ENCODE results near the gene MRPL42. TPM values are rescaled to one million over a fixed set of nuclear protein-coding genes. Genes with fewer than 3 reads are reported as not detected.
A peak's percentile ranks its signal among the peaks of the same experiment; 100 is the strongest.

The MRPL42 gene
- total and polyA plus RNA-seq, 2 experiments from 2014 or later: 195 to 269 TPM

DNA sequence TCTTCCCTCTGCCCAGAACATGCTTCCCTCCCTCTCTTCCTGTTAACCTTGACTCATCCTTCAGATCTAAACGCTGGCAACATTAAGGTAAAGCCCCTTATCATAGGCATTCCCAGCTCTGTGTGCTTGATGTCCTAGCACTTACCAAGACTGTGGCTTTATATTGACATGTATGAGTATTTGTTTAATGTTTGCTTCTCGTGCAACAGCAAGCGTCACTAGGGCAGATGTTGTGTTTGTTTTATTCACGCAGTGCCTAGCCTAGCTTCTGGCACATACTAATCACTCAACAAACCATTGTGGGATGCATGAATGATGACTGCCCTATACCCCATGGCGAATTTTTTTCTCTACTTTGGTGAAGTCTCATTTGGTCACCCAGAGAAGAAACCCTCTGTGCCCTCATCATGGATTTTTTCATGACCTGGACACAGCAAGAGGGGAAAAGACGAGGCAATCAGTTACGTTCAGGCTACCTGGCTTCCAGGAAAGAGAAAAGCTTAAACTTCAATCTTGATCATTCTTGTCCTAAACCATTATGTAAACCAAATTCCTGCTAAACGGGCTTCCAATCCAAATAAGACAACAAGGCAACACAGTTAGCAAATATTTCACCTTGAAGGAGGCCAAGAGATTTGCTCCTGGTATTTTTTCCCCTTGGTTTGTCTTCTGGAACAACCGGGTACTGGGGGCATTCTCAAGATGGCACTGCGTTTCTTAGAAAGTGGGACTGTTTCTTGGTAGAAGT, 57.2 kb downstream of the MRPL42 start:
- Histone ChIP-seq H3K27me3 (ENCODE audit: insufficient read depth) (no peaks in the 10 kb centered on the region), H3F3A (replicated peaks; ENCODE audit: low read depth) (no peaks in the 10 kb centered on the region), H2AFZ (peak overlapping the region; percentile 66), H3K9me2 (ENCODE audit: insufficient read depth) (no peaks in the 10 kb centered on the region), H3K4me2 (no peak overlapping the region), H3K4me3 (no peak overlapping the region), H4K20me1 (replicated peaks; ENCODE audit: insufficient read depth) (no peaks in the 10 kb centered on the region), H3K36me3 (ENCODE audit: insufficient read depth) (no peaks in the 10 kb centered on the region), H3K79me2 (replicated peaks; ENCODE audit: insufficient read depth) (no peaks in the 10 kb centered on the region), H3K27ac (ENCODE audit: low read depth) (no peak overlapping the region), H3K4me1 (ENCODE audit: insufficient read depth) (peaks cover 4% of the 10 kb centered on the region; the same call in 1 of the 2 replicates)
- ATAC-seq (no peak), DNase-seq (ENCODE audit: low spot score) (no peak)
- no peak overlapping the region for H3K4me3 Mint-ChIP-seq
- no peak for TF ChIP-seq NANOG (IDR thresholded peaks at IDR 0.05; ENCODE audit: borderline replicate concordance)
- TF ChIP-seq STAT1 (IDR thresholded peaks at IDR 0.05; ENCODE audit: unreplicated experiment): no peak
- no peak for TF ChIP-seq EZH2phosphoT487 (IDR thresholded peaks at IDR 0.05; ENCODE audit: unreplicated experiment)
- TF ChIP-seq, protein P1, sequence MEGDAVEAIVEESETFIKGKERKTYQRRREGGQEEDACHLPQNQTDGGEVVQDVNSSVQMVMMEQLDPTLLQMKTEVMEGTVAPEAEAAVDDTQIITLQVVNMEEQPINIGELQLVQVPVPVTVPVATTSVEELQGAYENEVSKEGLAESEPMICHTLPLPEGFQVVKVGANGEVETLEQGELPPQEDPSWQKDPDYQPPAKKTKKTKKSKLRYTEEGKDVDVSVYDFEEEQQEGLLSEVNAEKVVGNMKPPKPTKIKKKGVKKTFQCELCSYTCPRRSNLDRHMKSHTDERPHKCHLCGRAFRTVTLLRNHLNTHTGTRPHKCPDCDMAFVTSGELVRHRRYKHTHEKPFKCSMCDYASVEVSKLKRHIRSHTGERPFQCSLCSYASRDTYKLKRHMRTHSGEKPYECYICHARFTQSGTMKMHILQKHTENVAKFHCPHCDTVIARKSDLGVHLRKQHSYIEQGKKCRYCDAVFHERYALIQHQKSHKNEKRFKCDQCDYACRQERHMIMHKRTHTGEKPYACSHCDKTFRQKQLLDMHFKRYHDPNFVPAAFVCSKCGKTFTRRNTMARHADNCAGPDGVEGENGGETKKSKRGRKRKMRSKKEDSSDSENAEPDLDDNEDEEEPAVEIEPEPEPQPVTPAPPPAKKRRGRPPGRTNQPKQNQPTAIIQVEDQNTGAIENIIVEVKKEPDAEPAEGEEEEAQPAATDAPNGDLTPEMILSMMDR (conservative IDR thresholded peaks at IDR 0.05; ENCODE audit: low read depth in 2 of 2): no peak
- no peak for TF ChIP-seq ZNF331 (CRISPR knock-in tag; IDR thresholded peaks at IDR 0.05; ENCODE audit: low read depth)
- TF ChIP-seq, protein P2, sequence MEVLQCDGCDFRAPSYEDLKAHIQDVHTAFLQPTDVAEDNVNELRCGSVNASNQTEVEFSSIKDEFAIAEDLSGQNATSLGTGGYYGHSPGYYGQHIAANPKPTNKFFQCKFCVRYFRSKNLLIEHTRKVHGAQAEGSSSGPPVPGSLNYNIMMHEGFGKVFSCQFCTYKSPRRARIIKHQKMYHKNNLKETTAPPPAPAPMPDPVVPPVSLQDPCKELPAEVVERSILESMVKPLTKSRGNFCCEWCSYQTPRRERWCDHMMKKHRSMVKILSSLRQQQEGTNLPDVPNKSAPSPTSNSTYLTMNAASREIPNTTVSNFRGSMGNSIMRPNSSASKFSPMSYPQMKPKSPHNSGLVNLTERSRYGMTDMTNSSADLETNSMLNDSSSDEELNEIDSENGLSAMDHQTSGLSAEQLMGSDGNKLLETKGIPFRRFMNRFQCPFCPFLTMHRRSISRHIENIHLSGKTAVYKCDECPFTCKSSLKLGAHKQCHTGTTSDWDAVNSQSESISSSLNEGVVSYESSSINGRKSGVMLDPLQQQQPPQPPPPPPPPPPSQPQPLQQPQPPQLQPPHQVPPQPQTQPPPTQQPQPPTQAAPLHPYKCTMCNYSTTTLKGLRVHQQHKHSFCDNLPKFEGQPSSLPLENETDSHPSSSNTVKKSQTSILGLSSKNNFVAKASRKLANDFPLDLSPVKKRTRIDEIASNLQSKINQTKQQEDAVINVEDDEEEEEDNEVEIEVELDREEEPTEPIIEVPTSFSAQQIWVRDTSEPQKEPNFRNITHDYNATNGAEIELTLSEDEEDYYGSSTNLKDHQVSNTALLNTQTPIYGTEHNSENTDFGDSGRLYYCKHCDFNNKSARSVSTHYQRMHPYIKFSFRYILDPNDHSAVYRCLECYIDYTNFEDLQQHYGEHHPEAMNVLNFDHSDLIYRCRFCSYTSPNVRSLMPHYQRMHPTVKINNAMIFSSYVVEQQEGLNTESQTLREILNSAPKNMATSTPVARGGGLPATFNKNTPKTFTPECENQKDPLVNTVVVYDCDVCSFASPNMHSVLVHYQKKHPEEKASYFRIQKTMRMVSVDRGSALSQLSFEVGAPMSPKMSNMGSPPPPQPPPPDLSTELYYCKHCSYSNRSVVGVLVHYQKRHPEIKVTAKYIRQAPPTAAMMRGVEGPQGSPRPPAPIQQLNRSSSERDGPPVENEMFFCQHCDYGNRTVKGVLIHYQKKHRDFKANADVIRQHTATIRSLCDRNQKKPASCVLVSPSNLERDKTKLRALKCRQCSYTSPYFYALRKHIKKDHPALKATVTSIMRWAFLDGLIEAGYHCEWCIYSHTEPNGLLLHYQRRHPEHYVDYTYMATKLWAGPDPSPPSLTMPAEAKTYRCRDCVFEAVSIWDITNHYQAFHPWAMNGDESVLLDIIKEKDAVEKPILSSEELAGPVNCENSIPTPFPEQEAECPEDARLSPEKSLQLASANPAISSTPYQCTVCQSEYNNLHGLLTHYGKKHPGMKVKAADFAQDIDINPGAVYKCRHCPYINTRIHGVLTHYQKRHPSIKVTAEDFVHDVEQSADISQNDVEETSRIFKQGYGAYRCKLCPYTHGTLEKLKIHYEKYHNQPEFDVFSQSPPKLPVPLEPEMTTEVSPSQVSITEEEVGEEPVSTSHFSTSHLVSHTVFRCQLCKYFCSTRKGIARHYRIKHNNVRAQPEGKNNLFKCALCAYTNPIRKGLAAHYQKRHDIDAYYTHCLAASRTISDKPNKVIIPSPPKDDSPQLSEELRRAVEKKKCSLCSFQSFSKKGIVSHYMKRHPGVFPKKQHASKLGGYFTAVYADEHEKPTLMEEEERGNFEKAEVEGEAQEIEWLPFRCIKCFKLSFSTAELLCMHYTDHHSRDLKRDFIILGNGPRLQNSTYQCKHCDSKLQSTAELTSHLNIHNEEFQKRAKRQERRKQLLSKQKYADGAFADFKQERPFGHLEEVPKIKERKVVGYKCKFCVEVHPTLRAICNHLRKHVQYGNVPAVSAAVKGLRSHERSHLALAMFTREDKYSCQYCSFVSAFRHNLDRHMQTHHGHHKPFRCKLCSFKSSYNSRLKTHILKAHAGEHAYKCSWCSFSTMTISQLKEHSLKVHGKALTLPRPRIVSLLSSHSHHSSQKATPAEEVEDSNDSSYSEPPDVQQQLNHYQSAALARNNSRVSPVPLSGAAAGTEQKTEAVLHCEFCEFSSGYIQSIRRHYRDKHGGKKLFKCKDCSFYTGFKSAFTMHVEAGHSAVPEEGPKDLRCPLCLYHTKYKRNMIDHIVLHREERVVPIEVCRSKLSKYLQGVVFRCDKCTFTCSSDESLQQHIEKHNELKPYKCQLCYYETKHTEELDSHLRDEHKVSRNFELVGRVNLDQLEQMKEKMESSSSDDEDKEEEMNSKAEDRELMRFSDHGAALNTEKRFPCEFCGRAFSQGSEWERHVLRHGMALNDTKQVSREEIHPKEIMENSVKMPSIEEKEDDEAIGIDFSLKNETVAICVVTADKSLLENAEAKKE (CRISPR knock-in tag; IDR thresholded peaks at IDR 0.05): no peak
- TF ChIP-seq, protein P3, sequence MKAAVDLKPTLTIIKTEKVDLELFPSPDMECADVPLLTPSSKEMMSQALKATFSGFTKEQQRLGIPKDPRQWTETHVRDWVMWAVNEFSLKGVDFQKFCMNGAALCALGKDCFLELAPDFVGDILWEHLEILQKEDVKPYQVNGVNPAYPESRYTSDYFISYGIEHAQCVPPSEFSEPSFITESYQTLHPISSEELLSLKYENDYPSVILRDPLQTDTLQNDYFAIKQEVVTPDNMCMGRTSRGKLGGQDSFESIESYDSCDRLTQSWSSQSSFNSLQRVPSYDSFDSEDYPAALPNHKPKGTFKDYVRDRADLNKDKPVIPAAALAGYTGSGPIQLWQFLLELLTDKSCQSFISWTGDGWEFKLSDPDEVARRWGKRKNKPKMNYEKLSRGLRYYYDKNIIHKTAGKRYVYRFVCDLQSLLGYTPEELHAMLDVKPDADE (IDR thresholded peaks at IDR 0.05): no peak
- no peaks in the 10 kb centered on the region for H3K9me3 Mint-ChIP-seq
- peaks cover 12% of the 10 kb centered on the region; the same call in 2 of the 3 replicates for H3K4me1 Mint-ChIP-seq
- no peak overlapping the region for H3K27ac Mint-ChIP-seq
- no peaks in the 10 kb centered on the region for H3K27me3 Mint-ChIP-seq (ENCODE audit: insufficient read depth, low read depth, poor library complexity)
- no peaks in the 10 kb centered on the region for H3K36me3 Mint-ChIP-seq (ENCODE audit: low read depth)

Data from GM23338 (cell line).